Effector CD8-positive, alpha-beta T cell (primary cell): ENCODE data around the gene AKAP14.
"Not testable (repeated sequence)": the region's sequence is repeated elsewhere in the genome, so short reads cannot be mapped to it uniquely, and the experiment has no call there.

Experiments
- DNase-seq: peaks from one replicate; lab custom pipeline; 2025; lab: John Stamatoyannopoulos, UW
- total RNA-seq, 4 experiments: gene quantifications; one replicate each; lab custom pipeline; 2026; lab: John Stamatoyannopoulos, UW

AKAP14 gene
- 0 reads per million in 4 experiments for total RNA-seq

- no peak for DNase-seq
Observed at GRCh38 chrX:119895843-119896326, at the start of gene AKAP14. Gene AKAP14, plus strand, starts transcription at chrX:119895893. Its CDS starts 7,331 bp downstream, at chrX:119903224.

GRCh38 chrX:119852382-119853353, 43.0 kb upstream of the AKAP14 start, which contains the start of gene UPF3B:
Gene UPF3B, minus strand, starts transcription at chrX:119852963. Its CDS starts 35 bp downstream, at chrX:119852928.
- peak; percentile 92 for DNase-seq

GRCh38 chrX:119853444-119853843, 42.2 kb upstream of the AKAP14 start:
- DNase-seq = no peak

- DNase-seq = peak; percentile 2
Observed at GRCh38 chrX:119870626-119871131, 25.0 kb upstream of the AKAP14 start.

- peak; percentile 16 for DNase-seq
Observed at GRCh38 chrX:119871245-119871598, 24.5 kb upstream of the AKAP14 start.

GRCh38 chrX:119871599-119872395, 23.9 kb upstream of the AKAP14 start, which contains the start of the genes NDUFA1 and RNF113A:
Gene NDUFA1, plus strand, starts transcription at chrX:119871832. Its CDS starts 80 bp downstream, at chrX:119871912.
Gene RNF113A, minus strand, starts transcription at chrX:119871733. Its CDS starts 120 bp downstream, at chrX:119871613.
- DNase-seq = peak; percentile 72

- no peak for DNase-seq
Observed at GRCh38 chrX:119878740-119879139, 17.0 kb upstream of the AKAP14 start.

GRCh38 chrX:119880076-119880475, 15.6 kb upstream of the AKAP14 start:
- DNase-seq = no peak

GRCh38 chrX:119880552-119881437, 14.9 kb upstream of the AKAP14 start:
- DNase-seq = peak; percentile 0

GRCh38 chrX:119885554-119886428, 9.9 kb upstream of the AKAP14 start:
- DNase-seq = no peak

- DNase-seq = peak; percentile 22
Observed at GRCh38 chrX:119887721-119888425, 7.8 kb upstream of the AKAP14 start.

GRCh38 chrX:119890626-119891025, 5.1 kb upstream of the AKAP14 start:
- DNase-seq = not testable (repeated sequence)

GRCh38 chrX:119891961-119892692, 3.6 kb upstream of the AKAP14 start:
- DNase-seq = not testable (repeated sequence)

- DNase-seq = no peak
Observed at GRCh38 chrX:119899125-119899524, 3.4 kb downstream of the AKAP14 start.

GRCh38 chrX:119900976-119901375, 5.3 kb downstream of the AKAP14 start:
- no peak for DNase-seq

GRCh38 chrX:119916310-119916709, 20.6 kb downstream of the AKAP14 start:
- DNase-seq = no peak

GRCh38 chrX:119917877-119918276, 22.2 kb downstream of the AKAP14 start:
- DNase-seq = no peak

- no peak for DNase-seq
Observed at GRCh38 chrX:119919835-119920585, 24.3 kb downstream of the AKAP14 start.
